HG02759 (cell line): ENCODE results near the gene MCMBP.
"Not testable (repeated sequence)": the region's sequence is repeated elsewhere in the genome, so short reads cannot be mapped to it uniquely, and the experiment has no call there.

Experiments used
- ATAC-seq: cut with Tn5 transposase; IDR thresholded peaks from one replicate; pipeline ENCODE4 v1.9.1; 2021; ENCODE audit warnings: mild to moderate bottlenecking, moderate library complexity; ENCODE audit not compliant: unreplicated experiment

MCMBP gene

GRCh38 chr10:119830851-119831250 lies 41.8 kb downstream of the MCMBP start:
- ATAC-seq = no peak

DNA sequence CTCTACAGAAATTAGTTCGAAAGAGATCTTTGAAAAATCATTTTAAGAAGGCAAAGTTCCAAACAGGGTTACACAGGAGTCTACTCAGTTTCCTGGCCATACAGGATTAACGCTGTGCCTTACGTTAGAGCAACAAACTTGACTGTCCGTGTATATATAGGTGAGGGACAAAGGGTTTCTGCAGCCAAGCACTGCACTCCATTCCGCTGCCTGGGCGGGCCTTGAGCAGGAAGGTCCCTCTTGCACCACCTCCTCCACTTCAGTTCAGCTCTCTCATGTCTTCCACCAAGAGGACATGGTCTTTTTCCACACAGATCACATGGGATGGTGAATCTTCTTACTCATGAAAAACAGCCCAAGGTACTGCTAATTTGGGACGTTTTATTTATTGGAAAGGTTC lies 43.2 kb downstream of the MCMBP start:
- ATAC-seq = no peak

DNA sequence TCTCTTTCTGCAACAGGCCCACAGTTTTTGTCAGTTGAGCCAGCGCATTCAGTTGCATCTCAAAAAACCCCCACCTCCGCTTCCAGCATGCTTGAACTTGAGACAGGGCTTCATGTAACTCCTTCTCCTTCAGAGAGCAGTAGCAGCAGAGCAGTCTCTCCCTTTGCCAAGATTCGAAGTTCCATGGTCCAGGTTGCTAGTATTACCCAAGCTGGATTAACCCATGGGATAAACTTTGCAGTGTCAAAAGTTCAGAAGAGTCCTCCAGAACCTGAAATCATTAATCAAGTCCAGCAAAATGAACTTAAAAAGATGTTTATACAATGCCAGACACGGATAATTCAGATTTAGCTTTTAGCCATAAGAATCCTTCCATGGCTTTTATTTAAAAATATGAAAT lies 45.2 kb downstream of the MCMBP start:
- ATAC-seq = no peak

DNA sequence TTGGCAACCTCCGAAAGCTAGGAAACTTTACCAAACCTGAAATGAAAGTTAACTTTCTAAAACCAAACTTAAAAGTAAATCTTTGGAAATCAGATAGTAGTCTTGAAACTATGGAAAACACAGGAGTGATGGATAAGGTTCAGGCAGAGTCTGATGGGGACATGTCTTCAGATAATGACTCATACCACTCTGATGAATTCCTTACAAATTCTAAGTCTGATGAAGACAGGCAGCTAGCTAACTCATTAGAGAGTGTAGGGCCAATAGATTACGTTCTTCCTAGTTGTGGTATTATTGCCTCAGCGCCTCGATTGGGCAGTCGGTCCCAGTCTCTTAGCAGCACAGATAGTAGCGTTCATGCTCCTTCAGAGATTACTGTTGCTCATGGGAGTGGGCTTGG lies 45.9 kb downstream of the MCMBP start:
- no peak for ATAC-seq

GRCh38 chr10:119824299-119824698 lies 48.3 kb downstream of the MCMBP start:
- no peak for ATAC-seq

DNA sequence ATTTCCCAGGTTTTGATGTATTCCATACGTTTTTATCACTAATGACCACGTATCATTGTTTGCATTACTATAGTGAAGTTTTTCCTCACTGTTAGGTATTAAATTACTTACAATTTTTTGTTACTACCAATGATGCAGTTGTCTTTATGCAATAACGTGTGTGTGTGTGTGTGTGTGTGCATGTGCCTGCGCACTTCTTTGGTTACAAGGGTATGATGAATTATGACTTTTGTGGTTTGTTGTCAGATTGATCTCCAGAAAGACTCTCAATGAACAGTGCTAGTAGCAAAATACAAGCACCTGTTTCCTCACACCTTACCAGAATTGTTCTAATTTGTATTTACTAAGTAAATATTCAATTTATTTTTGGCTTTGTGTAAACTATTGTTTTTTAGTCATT lies 51.5 kb downstream of the MCMBP start:
- no peak for ATAC-seq

DNA sequence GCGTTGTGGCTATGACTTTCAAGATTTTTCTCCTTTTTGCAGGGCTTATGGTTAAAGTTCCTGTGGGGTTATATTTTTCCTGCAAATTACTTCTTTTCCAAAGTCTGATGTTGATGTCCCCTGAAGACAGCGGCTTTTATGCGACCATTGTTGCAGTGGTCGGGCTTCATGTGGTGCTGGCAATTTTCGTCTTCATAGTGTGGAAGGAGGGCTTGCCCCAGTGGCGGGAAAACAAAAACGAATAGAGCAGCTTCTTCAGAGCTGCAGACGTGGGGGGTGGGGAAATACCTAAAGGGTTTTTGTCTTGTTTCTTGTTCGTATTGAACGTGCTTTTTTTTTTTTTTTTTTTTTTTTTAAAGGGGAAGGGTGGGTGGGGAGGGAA lies 53.8 kb downstream of the MCMBP start:
- no peak for ATAC-seq

GRCh38 chr10:119817991-119818888 lies 54.4 kb downstream of the MCMBP start:
- no peak for ATAC-seq

- ATAC-seq = no peak
These were observed 57.0 kb downstream of the MCMBP start for GRCh38 chr10:119815671-119816070.

DNA sequence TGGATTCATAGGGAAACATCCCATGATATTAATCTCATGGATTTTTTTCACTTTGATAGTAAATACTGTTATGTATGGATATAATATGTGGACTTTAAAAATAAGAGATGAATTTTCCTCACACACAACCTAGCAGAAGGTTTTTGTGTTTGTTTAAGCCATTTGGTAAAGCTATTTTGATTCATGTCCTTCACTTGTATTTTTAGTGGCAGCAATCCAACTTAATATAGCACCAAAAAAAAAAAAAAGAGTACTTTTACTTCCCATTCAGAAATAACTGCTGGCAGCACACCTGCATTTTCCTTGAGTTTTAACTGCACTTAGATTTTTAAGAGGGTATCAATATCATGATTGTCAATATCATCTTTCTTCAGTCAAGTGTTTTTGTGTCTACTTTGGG lies 60.0 kb downstream of the MCMBP start:
- no peak for ATAC-seq

GRCh38 chr10:119811122-119811521 lies 61.5 kb downstream of the MCMBP start:
- no peak for ATAC-seq

DNA sequence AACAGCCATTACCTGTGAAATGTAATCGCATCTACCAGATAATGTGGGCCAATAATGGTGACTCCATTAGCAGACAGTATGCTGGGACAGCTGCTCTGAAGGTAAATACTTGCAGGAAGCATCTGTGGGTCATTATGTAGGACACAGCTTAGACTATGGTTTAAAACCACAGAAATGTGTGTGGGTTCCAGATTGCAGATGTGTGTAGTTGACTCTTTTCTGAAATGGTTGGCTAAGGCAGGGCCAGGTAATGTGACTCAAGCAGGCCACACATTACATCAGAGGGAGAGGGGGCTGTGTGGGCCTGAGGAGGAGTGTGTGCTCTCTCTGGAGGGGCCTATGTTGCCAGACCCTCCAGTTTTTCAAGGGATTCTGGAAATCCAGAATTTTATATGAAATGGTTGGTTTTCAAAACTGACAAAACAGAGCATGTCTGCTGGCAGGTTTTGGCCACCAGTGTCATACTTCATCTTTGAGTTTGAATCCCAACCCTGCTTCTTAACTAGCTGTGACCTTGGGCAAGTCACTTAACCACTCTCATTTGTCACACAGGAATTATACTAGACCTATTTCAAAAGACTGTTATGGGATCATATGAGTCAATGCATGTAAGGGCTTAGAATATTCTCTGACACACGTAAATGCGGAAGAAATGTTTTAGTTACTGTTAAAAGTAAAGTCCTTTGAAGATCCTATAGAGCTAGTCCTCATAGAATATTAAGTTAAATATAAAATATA lies 64.5 kb downstream of the MCMBP start:
- ATAC-seq = no peak

DNA sequence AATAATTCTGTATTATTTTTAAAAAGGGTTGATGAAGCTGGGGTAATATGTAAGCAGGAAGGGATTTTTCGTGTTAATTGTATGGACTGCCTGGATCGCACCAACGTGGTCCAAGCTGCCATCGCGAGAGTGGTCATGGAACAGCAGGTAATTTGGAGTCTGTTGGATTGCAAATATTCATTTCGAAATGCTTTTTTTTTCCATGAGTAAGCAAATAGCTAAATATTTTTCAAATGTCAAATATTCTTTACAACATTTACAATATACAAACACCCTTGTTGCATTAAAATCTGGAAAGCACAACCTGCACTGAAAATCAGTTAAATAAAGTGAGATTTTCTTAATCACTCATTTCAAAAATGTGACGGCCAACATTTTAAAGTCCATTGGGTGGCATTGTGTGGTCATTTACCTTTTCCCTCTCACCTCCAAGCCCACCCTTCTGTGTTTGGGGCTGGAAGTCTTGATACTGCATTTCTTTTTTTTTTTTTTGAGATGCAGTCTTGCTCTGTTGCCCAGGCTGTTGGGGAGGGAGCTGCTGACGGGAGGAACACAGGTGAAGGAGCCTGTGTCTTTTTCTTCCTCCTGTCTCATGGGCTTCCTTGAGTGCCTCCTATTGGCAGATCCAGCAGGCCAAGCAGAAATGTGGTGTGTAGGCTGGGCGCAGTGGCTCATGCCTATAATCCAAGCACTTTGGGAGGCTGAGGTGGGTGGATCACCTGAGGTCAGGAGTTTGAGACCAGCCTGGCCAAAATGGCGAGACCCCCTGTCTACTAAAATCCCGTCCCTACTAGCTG lies 66.1 kb downstream of the MCMBP start:
- no peak for ATAC-seq

DNA sequence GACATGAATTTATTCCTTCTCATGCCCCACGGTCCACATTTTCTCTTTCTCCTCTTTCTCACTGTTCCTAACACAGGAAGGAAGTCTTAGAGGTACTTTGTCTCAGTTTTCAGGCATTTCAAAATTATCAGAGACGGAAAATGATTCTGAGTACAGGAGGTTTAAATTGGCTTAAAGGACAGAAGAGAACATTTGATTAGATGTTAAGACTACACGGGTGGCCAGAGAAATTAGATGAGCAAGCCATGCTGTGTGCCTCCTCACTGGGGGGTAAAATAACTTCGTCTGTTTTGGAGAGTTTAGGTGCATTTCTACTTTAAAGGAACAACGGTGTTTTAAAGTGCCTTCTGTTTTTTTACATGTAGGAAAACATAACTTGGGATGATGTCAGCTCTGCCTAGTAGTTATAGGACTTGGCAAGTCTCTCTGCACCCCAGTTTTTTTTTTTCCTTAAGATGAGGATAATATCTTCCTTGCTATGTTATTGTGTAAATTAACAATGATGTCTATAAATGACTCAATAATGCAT lies 66.9 kb downstream of the MCMBP start:
- no peak for ATAC-seq

DNA sequence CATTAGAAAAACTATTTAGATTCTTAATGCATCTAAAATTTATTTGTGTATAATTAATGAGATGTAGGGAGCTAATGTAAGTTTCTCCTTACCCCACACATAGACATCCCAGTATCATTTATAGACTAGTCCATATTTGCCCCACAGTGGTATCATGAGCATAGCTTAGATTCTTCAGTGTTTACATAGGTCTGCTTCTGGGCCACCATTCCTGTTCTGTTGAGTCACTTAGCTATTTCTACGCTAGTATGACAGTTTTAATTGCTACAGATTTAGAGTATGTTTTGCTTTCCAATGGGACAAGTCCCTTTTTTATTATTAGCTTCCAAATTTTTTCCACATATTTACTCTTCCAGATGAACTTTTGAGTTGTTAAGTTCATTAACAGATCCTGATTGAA lies 69.4 kb downstream of the MCMBP start:
- no peak for ATAC-seq

DNA sequence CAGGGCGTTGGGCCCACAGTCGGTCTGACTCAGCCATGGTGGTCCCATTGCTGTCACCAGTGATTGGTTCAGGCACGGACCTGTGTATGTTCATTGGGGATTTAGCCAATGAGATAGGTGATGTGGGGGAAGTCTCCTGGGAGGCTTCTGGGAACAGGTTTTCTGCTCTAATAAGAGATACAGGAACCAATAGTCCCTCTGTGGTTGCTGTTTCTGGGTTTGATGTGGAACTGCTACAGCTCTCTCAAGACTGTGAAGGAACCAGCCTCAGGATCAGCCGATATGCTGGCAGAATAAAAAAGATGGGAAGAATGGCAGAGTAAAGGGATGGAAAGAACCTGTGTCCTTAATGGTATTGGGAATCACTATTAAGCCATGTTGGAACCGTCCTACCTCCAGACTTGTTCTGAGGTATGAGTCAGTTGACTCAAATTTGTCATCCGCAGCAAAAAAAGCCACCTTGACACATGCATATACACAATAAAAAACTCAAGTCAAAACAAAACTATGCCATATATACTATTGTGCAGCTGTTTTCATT lies 70.6 kb downstream of the MCMBP start:
- peak; percentile 49 for ATAC-seq

DNA sequence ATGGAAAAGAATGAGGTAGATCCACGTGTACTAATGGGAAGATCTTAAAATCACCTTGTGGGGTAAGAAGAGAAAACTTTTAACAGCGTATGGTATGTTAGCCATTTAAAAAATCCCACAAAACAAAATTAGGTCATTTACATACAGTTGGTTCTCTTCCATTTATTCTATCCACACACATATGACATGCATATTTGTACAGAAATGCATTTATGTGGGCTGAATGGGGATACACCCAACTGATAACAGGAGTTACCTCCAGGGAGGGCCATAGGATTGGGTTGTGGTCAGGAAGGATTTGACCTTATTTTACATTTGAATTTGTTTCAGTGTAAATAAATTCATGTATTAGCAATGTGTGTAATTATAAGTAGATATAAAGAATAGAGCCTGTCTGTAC lies 71.5 kb downstream of the MCMBP start:
- ATAC-seq = no peak

DNA sequence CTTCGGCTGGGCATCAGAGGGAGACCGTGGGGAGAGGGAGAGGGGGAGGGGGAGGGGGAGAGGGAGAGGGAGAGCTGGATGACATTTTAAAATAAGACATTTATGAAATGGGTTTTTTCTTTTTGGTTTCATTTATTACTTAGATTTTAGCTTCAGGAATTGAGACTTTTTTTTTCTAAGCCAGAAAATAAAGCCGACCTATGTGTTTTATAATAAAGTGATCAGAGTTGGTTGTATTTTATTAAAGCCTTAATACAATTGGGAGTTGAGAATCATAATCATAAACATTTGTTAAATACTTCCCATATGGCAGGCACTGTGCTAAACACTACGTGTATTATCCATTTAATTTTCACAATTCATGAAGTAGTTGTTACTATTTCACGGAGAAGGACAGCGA lies 76.6 kb downstream of the MCMBP start:
- ATAC-seq = no peak

- not testable (repeated sequence) for ATAC-seq
These were observed 77.5 kb downstream of the MCMBP start for GRCh38 chr10:119795101-119795500.

GRCh38 chr10:119786117-119786769 lies 86.4 kb downstream of the MCMBP start:
- no peak for ATAC-seq
